GM18498 (cell line): ENCODE data around the gene SHISAL2B.
"Not testable (repeated sequence)": the region's sequence is repeated elsewhere in the genome, so short reads cannot be mapped to it uniquely, and the experiment has no call there.

Experiments used
- ATAC-seq: cut with Tn5 transposase; IDR thresholded peaks from one replicate; pipeline ENCODE4 v1.9.1; 2021; ENCODE audit warnings: mild to moderate bottlenecking, moderate library complexity; ENCODE audit not compliant: unreplicated experiment

SHISAL2B gene

GRCh38 chr5:64693636-64694035 lies 3.3 kb downstream of the SHISAL2B start:
- ATAC-seq = no peak

- not testable (repeated sequence) for ATAC-seq
These were observed 6.1 kb downstream of the SHISAL2B start for GRCh38 chr5:64696414-64696813.

GRCh38 chr5:64700765-64701164 lies 10.5 kb downstream of the SHISAL2B start:
- no peak for ATAC-seq

- not testable (repeated sequence) for ATAC-seq
These were observed 15.8 kb downstream of the SHISAL2B start for GRCh38 chr5:64706074-64706473.

- no peak for ATAC-seq
These were observed 16.9 kb downstream of the SHISAL2B start for GRCh38 chr5:64707191-64707590.

GRCh38 chr5:64714495-64714894 lies 24.2 kb downstream of the SHISAL2B start:
- ATAC-seq = not testable (repeated sequence)

GRCh38 chr5:64722588-64722987 lies 32.3 kb downstream of the SHISAL2B start:
- no peak for ATAC-seq

- ATAC-seq = no peak
These were observed 36.8 kb downstream of the SHISAL2B start for GRCh38 chr5:64727150-64727549.

- ATAC-seq = no peak
These were observed 52.1 kb downstream of the SHISAL2B start for GRCh38 chr5:64742411-64742810.

GRCh38 chr5:64742821-64743220 lies 52.5 kb downstream of the SHISAL2B start:
- ATAC-seq = no peak

- ATAC-seq = no peak
These were observed 54.6 kb downstream of the SHISAL2B start for GRCh38 chr5:64744914-64745313.

GRCh38 chr5:64746446-64746845 lies 56.1 kb downstream of the SHISAL2B start:
- ATAC-seq = no peak

GRCh38 chr5:64749385-64749784 lies 59.1 kb downstream of the SHISAL2B start:
- no peak for ATAC-seq

- ATAC-seq = no peak
These were observed 63.8 kb downstream of the SHISAL2B start for GRCh38 chr5:64754066-64754465.

GRCh38 chr5:64758901-64759300 lies 68.6 kb downstream of the SHISAL2B start:
- no peak for ATAC-seq

- ATAC-seq = no peak
These were observed 69.8 kb downstream of the SHISAL2B start for GRCh38 chr5:64759960-64760660.

- no peak for ATAC-seq
These were observed 73.7 kb downstream of the SHISAL2B start for GRCh38 chr5:64763948-64764503.

GRCh38 chr5:64765804-64766504 lies 75.7 kb downstream of the SHISAL2B start:
- no peak for ATAC-seq

GRCh38 chr5:64766941-64767340 lies 76.6 kb downstream of the SHISAL2B start:
- ATAC-seq = no peak
